GM21576 (cell line): ENCODE results near the gene PPHLN1.

ENCODE experiments used
- ATAC-seq: cut with Tn5 transposase; IDR thresholded peaks from one replicate; pipeline ENCODE4 v1.9.1; 2021; ENCODE audit warnings: mild to moderate bottlenecking, moderate library complexity; ENCODE audit not compliant: unreplicated experiment

Gene PPHLN1

DNA sequence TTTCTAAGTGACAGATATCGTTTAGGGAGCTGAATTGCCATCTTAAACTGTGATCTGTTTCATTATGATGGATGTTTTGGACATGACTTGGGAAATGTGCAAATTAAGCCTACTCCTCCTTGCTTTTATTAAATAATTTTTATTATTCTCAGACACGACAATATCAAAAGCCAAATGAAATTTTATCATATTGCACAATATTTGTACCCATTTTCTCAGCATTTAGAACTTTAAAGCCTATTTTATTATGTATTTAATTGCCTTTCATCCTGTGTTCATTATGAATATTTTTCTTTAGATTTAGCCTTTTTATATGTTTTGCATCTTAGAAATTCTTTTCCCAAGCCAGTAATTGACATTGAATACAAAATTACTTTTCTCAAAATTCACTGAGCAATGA, 102.9 kb downstream of the PPHLN1 start:
- ATAC-seq = no peak

GRCh38 chr12:42432517-42433140, 106.7 kb downstream of the PPHLN1 start:
- ATAC-seq = no peak

GRCh38 chr12:42440608-42441007, 114.6 kb downstream of the PPHLN1 start:
- ATAC-seq = no peak

- ATAC-seq = no peak
These were observed 116.4 kb downstream of the PPHLN1 start for GRCh38 chr12:42442311-42442759.

GRCh38 chr12:42442888-42443287, 116.9 kb downstream of the PPHLN1 start:
- ATAC-seq = no peak

GRCh38 chr12:42444192-42444943, 118.4 kb downstream of the PPHLN1 start:
- no peak for ATAC-seq

- no peak for ATAC-seq
These were observed 119.9 kb downstream of the PPHLN1 start for GRCh38 chr12:42445891-42446290.

GRCh38 chr12:42446761-42447160, 120.8 kb downstream of the PPHLN1 start:
- no peak for ATAC-seq

- ATAC-seq = no peak
These were observed 121.4 kb downstream of the PPHLN1 start for GRCh38 chr12:42447371-42447786.

DNA sequence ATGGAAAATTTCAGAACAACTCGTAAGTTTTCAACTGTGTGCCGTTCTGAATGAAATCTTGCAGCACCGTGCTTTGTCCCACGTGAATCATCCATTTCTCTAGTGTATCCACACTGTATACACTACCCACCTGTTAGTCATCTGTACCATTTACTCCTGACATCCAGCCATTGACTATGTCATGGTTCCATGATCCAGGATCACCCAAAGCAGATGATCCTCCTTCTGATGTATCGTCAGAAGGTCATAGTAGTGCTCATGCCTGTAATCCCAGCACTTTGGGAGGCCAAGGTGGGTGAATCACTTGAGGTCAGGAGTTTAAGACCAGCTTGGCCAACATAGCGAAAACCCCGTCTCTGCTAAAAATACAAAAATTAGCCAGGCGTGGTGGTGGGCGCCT, 122.9 kb downstream of the PPHLN1 start:
- no peak for ATAC-seq

GRCh38 chr12:42450248-42450647, 124.3 kb downstream of the PPHLN1 start:
- no peak for ATAC-seq

- ATAC-seq = no peak
These were observed 132.6 kb downstream of the PPHLN1 start for GRCh38 chr12:42458575-42458974.

DNA sequence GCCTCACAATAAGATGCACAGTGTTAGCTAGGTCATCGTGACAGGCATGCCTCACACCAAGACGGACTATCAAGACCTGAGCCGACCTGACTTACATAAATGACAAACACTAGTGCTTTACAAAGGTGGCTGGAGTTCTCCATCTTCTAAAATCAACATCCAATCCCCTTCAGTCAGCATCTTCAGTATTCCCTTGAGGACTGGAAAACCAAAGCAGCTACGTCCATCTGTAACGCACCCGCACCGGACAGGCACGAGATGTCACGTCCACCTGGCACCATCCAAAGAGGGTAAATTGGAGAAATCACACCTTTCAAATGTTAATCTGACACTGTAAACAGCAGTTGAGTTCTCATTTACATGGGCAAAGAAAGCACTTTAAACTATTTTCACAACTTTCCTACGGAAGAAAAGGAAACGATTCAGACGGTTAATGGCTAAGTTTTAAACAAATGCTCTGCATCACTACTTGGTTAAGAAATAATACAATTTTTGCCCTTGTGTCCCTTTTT, 133.4 kb downstream of the PPHLN1 start:
- ATAC-seq = no peak

DNA sequence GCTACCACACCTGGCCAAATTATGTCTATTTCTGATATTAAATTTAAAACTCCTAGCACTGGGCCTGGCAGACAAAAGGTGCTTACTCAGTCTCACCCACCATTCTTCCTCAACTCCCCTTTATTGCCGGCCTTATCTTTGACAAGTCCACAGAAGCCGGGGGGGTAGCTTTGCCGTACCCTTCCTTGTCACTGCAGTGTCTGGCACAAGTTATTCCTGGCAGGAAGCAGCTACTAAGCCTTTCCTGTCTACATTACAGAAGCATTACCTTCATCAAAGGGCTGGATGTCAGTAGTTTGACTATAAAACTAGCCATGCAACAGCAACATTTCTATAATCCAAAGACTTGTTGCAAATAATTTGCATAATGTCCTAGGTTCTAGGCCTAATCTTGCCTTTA, 136.5 kb downstream of the PPHLN1 start:
- no peak for ATAC-seq

- ATAC-seq = no peak
These were observed 137.7 kb downstream of the PPHLN1 start for GRCh38 chr12:42463671-42464070.

GRCh38 chr12:42468341-42468821, 142.4 kb downstream of the PPHLN1 start:
- peak; percentile 19 for ATAC-seq

DNA sequence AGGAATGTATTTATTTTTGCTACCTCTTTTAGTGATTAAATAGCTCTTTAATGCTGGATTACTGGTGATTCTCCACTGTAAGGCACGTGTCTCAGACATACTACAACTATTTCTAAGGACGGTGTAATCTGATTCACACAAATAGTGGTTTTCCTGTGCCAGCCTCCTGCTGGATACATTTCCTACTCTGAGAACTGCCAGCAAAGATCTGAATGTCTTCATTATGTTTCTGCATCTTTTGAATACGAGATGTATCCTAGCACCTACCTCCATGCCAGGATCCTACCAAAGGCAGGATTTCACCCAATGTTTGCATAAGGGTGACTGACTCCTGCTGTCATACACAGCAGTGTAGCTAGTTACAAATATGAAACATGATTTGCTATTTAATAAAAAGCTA, 143.0 kb downstream of the PPHLN1 start:
- peak; percentile 4 for ATAC-seq

DNA sequence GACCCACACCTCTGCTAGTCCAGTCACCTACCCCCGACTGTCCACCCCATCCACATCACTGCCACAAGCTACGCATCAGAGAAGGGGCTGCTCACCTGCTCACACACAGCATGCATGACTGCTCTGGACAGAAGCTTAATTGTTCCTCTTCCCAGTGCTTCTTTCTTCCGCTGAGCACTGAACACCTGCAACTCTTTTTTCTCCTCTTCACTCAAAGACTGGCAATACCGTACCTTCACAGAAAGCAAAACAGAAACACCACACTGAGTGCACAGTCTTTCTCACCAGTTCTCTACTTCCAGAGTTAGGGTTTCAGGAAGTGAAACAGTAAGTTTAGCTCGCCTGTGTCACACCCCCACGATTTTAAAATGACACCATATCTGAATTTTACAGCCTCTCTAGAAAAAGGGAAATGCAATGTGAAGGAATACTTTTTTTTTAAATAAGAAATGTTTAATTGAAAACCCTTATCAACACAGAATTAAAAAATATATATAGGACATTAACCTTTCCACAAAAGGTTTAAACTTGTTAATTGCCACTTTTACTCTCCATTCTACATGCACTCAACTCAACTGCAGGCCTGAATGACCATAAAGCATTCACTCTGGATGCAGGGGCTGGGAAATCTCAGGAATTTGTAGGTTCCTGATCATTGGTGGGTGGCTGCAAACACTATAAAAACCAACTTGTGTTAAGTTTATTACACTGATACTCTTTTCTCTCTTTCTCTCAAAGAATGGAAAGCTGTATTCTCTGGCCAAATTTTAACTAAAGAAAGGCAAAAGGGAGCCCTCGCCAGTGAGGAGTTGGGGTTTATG, 143.6 kb downstream of the PPHLN1 start:
- peak; percentile 95 for ATAC-seq

- no peak for ATAC-seq
These were observed 146.4 kb downstream of the PPHLN1 start for GRCh38 chr12:42472376-42472775.

GRCh38 chr12:42473130-42473529, 147.2 kb downstream of the PPHLN1 start:
- ATAC-seq = no peak

- no peak for ATAC-seq
These were observed 147.6 kb downstream of the PPHLN1 start for GRCh38 chr12:42473561-42473960.
